HepG2 (cell line): ENCODE measurements around the gene DUSP8. TPM values are rescaled to one million over a fixed set of nuclear protein-coding genes. Genes with fewer than 3 reads are reported as not detected.

Source experiments
- ATAC-seq: fragments of 200-7000 bp; cut with Tn5 transposase; 3 replicates; pipeline ENCODE4 v1.9.1; 2020; ENCODE audit warnings: mild to moderate bottlenecking, moderate library complexity
- BruUV-seq: library from RNA; stranded (reverse); fragments of 400-500 nt; replicated peaks from 2 replicates; lab custom pipeline; 2021; lab: Mats Ljungman, UMichigan
- CTCF ChIA-PET: fragments of 300-600 bp; formaldehyde crosslinking; extraction: SDS; loops from one replicate; lab custom pipeline; 2021; ENCODE audit warnings: low total read pairs, inconsistent platforms, low intra/inter-chr PET ratio; lab: Yijun Ruan, JAX
- POLR2A ChIA-PET: fragments of 350-600 bp; sonication (Branson Sonifier 250); formaldehyde crosslinking; loops from one replicate; lab custom pipeline; 2020; ENCODE audit warnings: antibody characterized with exemption, inconsistent platforms; lab: Yijun Ruan, JAX
- DNase-seq: peaks from one replicate; pipeline ENCODE4 v3.0.0-alpha.2; 2015; ENCODE audit warnings: low spot score
- FAIRE-seq: peaks from 3 replicates; lab custom pipeline; 2011; peaks lifted over from hg19 to GRCh38; lab: Jason Lieb, UNC
- H2AFZ ChIP-seq: one replicate; pipeline ENCODE4 v1.6.1; 2011; ENCODE audit warnings: low read length, inconsistent platforms
- H3K27ac ChIP-seq: fragments of 300-600 bp; 3 replicates; pipeline ENCODE4 v1.8.0; 2011; ENCODE audit warnings: mixed run types, mild to moderate bottlenecking, mixed read lengths, low read length, inconsistent platforms; ENCODE audit not compliant: insufficient read depth; ENCODE audit errors: extremely low read length
- H3K27me3 ChIP-seq, 2 experiments: fragments of 200-600 bp in 1 of 2; 2 replicates in 1 of 2; 3 replicates in 1 of 2; pipeline versions ENCODE4 v1.6.0 to v1.8.0; 2011; ENCODE audit warnings: low read length in 2 of 2, mild to moderate bottlenecking in 2 of 2, moderate library complexity in 2 of 2, inconsistent platforms in 1 of 2; ENCODE audit not compliant: insufficient read depth in 2 of 2, control insufficient read depth in 1 of 2
- H3K36me3 ChIP-seq, 2 experiments: fragments of 200-600 bp in 1 of 2; replicated peaks in 1 of 2; 2 replicates in 1 of 2; 3 replicates in 1 of 2; pipeline versions ENCODE4 v1.5.1 to v1.8.0; 2011; ENCODE audit warnings: low read length in 2 of 2, inconsistent platforms in 1 of 2; ENCODE audit not compliant: insufficient read depth in 2 of 2, control insufficient read depth in 1 of 2
- H3K4me1 ChIP-seq: 2 replicates; pipeline ENCODE4 v1.5.1; 2012; ENCODE audit warnings: low read length, inconsistent platforms; ENCODE audit not compliant: insufficient read depth
- H3K4me2 ChIP-seq: 2 replicates; pipeline ENCODE4 v1.6.0; 2011; ENCODE audit warnings: low read depth, low read length, inconsistent platforms
- H3K4me3 ChIP-seq, 3 experiments: fragments of 200-600 bp in 1 of 3; sonication (generic), shearing (Covaris generic) in 1 of 3; replicated peaks in 1 of 3; 2 replicates each; pipeline ENCODE4 v1.5.1; 2011 to 2016; ENCODE audit warnings: low read length in 3 of 3, inconsistent platforms in 2 of 3, low read depth in 2 of 3, mild to moderate bottlenecking in 2 of 3, control low read depth in 1 of 3, mixed read lengths in 1 of 3; ENCODE audit not compliant: insufficient read depth in 1 of 3
- H3K79me2 ChIP-seq: one replicate; pipeline ENCODE4 v1.6.1; 2011; ENCODE audit warnings: low read length, inconsistent platforms; ENCODE audit not compliant: insufficient read depth
- H3K9ac ChIP-seq: 2 replicates; pipeline ENCODE4 v1.6.0; 2011; ENCODE audit warnings: mild to moderate bottlenecking, low read depth, low read length, inconsistent platforms; ENCODE audit not compliant: insufficient read depth
- H3K9me3 ChIP-seq: 2 replicates; pipeline ENCODE4 v1.5.1; 2012; ENCODE audit warnings: mild to moderate bottlenecking, low read length
- H4K20me1 ChIP-seq: 2 replicates; pipeline ENCODE4 v1.6.0; 2011; ENCODE audit warnings: inconsistent platforms, mild to moderate bottlenecking, low read length, moderate library complexity; ENCODE audit not compliant: insufficient read depth
- AGO1 ChIP-seq: fragments of 200-400 bp; formaldehyde crosslinking; IDR thresholded peaks from 2 replicates; pipeline ENCODE4 v1.6.1; 2017; ENCODE audit warnings: mild to moderate bottlenecking, low read depth, low read length, moderate library complexity; ENCODE audit not compliant: poor library complexity, severe bottlenecking
- ATF2 ChIP-seq: sonication (generic); formaldehyde crosslinking; IDR thresholded peaks from 2 replicates; pipeline ENCODE4 v1.4.0; 2020; ENCODE audit warnings: missing genetic modification reagents
- NR2F6 ChIP-seq, 2 experiments: IDR thresholded peaks; 2 replicates each; pipeline ENCODE4 v1.6.1; 2016; ENCODE audit warnings: antibody characterized with exemption in 1 of 2, mild to moderate bottlenecking in 1 of 2
- RORA ChIP-seq: sonication (generic); formaldehyde crosslinking; IDR thresholded peaks from 2 replicates; pipeline ENCODE4 v1.5.0; 2020; ENCODE audit warnings: mild to moderate bottlenecking, missing genetic modification reagents, moderate library complexity
- ZNF24 ChIP-seq: fragments of 450-650 bp; IDR thresholded peaks from 2 replicates; pipeline ENCODE4 v1.6.1; 2017; ENCODE audit warnings: antibody characterized with exemption, mild to moderate bottlenecking
- ZNF710 ChIP-seq: sonication (generic); formaldehyde crosslinking; IDR thresholded peaks from 2 replicates; pipeline ENCODE4 v1.5.0; 2020; ENCODE audit warnings: mild to moderate bottlenecking, missing genetic modification reagents, borderline replicate concordance
- WGBS: methylation state at CpG from one replicate; pipeline ENCODE4 v1.1.6; 2017; ENCODE audit warnings: low lambda C conversion rate; 5-methylcytosine and 5-hydroxymethylcytosine counted together
- in situ Hi-C: cut with HindIII; loops from 2 replicates; pipeline ENCODE4 v1.10.0; 2017; ENCODE audit warnings: low pct_unique_long_range_greater_than_20kb; ENCODE audit not compliant: extremely low pct_ligation_motif_present
- intact Hi-C: fragments of 100-400 bp; cut with micrococcal nuclease; formaldehyde crosslinking; loops from one replicate; pipeline ENCODE4 v1.10.0; 2022; ENCODE audit not compliant: unreplicated experiment
- polyA plus RNA-seq, 8 experiments: library from polyadenylated mRNA; depleted of rRNA in 3 of 8; stranded (reverse) in 7 of 8; unstranded in 1 of 8; fragments of >200 nt; fragmentation: Illumina TruSeq in 4 of 8; extraction: Trizol in 4 of 8; gene quantifications; 2 replicates each; pipeline versions ENCODE4 v1.2.1 to v1.2.3, GENCODE V29; 2011 to 2016; ENCODE audit warnings: low read depth in 4 of 8, missing spikeins in 1 of 8, mixed read lengths in 1 of 8; ENCODE audit not compliant: insufficient read depth in 1 of 8
- total RNA-seq, 5 experiments: library from RNA; depleted of rRNA; stranded (reverse); fragments of >200 nt; fragmentation: Illumina TruSeq; extraction: Trizol; gene quantifications; 2 replicates each; pipeline ENCODE4 v1.2.3, GENCODE V29; 2016; ENCODE audit warnings: low read depth in 1 of 5

DUSP8 gene
- total and polyA plus RNA-seq, 2 of the 13 experiments (the other 11 are each of a cell fraction or from before 2014, with no cell fraction given) = 1.8 to 8.0 TPM

GRCh38 chr11:1559111-1559951, 12.7 kb downstream of the DUSP8 start:
- peaks cover 0 to 1% of the 10 kb centered on the region in 2 experiments; a peak in 1 of 5 replicates for H3K36me3 ChIP-seq
- H3K4me2 ChIP-seq = no peak overlapping the region
- no TSS peak for BruUV-seq
- intact Hi-C loops = no loop called here
- peaks cover 4% of the 10 kb centered on the region; the same call in 1 of the 2 replicates for H4K20me1 ChIP-seq
- H2AFZ ChIP-seq = no peak overlapping the region
- 94% methylated on average over 14 of the region's 29 CpGs for WGBS
- no peak overlapping the region for H3K27ac ChIP-seq
- H3K9ac ChIP-seq = no peak overlapping the region
- POLR2A ChIA-PET = no interaction called here
- ATAC-seq (no peak), DNase-seq (no peak), FAIRE-seq (no peak)
- in situ Hi-C loops = no loop called here
- no peaks in the 10 kb centered on the region for H3K79me2 ChIP-seq
- H3K27me3 ChIP-seq = no peaks in the 10 kb centered on the region
- CTCF ChIA-PET = no interaction called here
- no peak for TF ChIP-seq RORA (CRISPR knock-in tag)
- peak; percentile 25 for TF ChIP-seq AGO1
- no peak for TF ChIP-seq ZNF710 (CRISPR knock-in tag)
- TF ChIP-seq ZNF24 = no peak
- TF ChIP-seq ATF2 = no peak
- TF ChIP-seq NR2F6 (IDR thresholded peaks at IDR 0.05) = no peak
- TF ChIP-seq NR2F6 (CRISPR knock-in tag; IDR thresholded peaks at IDR 0.05) = no peak
- TF ChIP-seq, all 625 proteins: peak for 1
- no peak overlapping the region for H3K4me3 ChIP-seq
- no peaks in the 10 kb centered on the region for H3K4me1 ChIP-seq
- no peaks in the 10 kb centered on the region for H3K9me3 ChIP-seq
